ENCODE results near the gene CACHD1. TPM values are rescaled to one million over a fixed set of nuclear protein-coding genes. Genes with fewer than 3 reads are reported as not detected.

The CACHD1 gene
- total RNA-seq, 1 donor from 2014 or later = 41.0 TPM

- no peak overlapping the region for H3K27ac Mint-ChIP-seq (ENCODE audit: unreplicated experiment)
- DNase-seq (ENCODE audit: low read depth, low spot score) = no peak
- H3K4me3 Mint-ChIP-seq = no peak overlapping the region
- peaks cover 1% of the 10 kb centered on the region for H3K9me3 Mint-ChIP-seq
- H3K4me1 Mint-ChIP-seq = peaks cover 57% of the 10 kb centered on the region
- H3K27me3 Mint-ChIP-seq (ENCODE audit: low read depth) = no peaks in the 10 kb centered on the region
- peaks cover under 1% of the 10 kb centered on the region for H3K36me3 Mint-ChIP-seq (ENCODE audit: low read depth)
- TF ChIP-seq CTCF (conservative IDR thresholded peaks at IDR 0.05) = no peak
Observed at GRCh38 chr1:64478594-64479470, 8.9 kb downstream of the CACHD1 start.

- H3K4me3 Mint-ChIP-seq = no peak overlapping the region
Observed at GRCh38 chr1:64479874-64480273, 9.9 kb downstream of the CACHD1 start.

GRCh38 chr1:64480999-64481772 is 11.3 kb downstream of the CACHD1 start:
- TF ChIP-seq CTCF (conservative IDR thresholded peaks at IDR 0.05) = no peak
- Mint-ChIP-seq H3K36me3 (ENCODE audit: low read depth) (peaks cover 11% of the 10 kb centered on the region), H3K9me3 (peaks cover 13% of the 10 kb centered on the region), H3K4me3 (no peak overlapping the region), H3K27ac (ENCODE audit: unreplicated experiment) (no peak overlapping the region), H3K27me3 (ENCODE audit: low read depth) (no peaks in the 10 kb centered on the region), H3K4me1 (peaks cover 59% of the 10 kb centered on the region)
- DNase-seq (ENCODE audit: low read depth, low spot score) = no peak

More at GRCh38 chr1:64479874-64480273, 9.9 kb downstream of the CACHD1 start:
- Mint-ChIP-seq H3K4me1 (peaks cover 57% of the 10 kb centered on the region), H3K27me3 (ENCODE audit: low read depth) (no peaks in the 10 kb centered on the region), H3K36me3 (ENCODE audit: low read depth) (peaks cover 8% of the 10 kb centered on the region), H3K9me3 (peaks cover 9% of the 10 kb centered on the region), H3K27ac (ENCODE audit: unreplicated experiment) (no peak overlapping the region)
- DNase-seq (ENCODE audit: low read depth, low spot score) = no peak
- no peak for TF ChIP-seq CTCF (conservative IDR thresholded peaks at IDR 0.05)

- Mint-ChIP-seq H3K27me3 (ENCODE audit: low read depth) (no peaks in the 10 kb centered on the region), H3K9me3 (peaks cover 13% of the 10 kb centered on the region), H3K4me3 (no peak overlapping the region), H3K27ac (ENCODE audit: unreplicated experiment) (peak overlapping the region; percentile 83), H3K36me3 (ENCODE audit: low read depth) (peaks cover 11% of the 10 kb centered on the region), H3K4me1 (peaks cover 54% of the 10 kb centered on the region)
- no peak for DNase-seq (ENCODE audit: low read depth, low spot score)
- TF ChIP-seq CTCF (conservative IDR thresholded peaks at IDR 0.05) = no peak
Observed at GRCh38 chr1:64482128-64482527, 12.2 kb downstream of the CACHD1 start.

- Mint-ChIP-seq H3K27me3 (ENCODE audit: low read depth) (no peaks in the 10 kb centered on the region), H3K27ac (ENCODE audit: unreplicated experiment) (no peak overlapping the region), H3K4me3 (no peak overlapping the region), H3K36me3 (ENCODE audit: low read depth) (peaks cover 11% of the 10 kb centered on the region), H3K9me3 (peaks cover 13% of the 10 kb centered on the region), H3K4me1 (peaks cover 55% of the 10 kb centered on the region)
- TF ChIP-seq CTCF (conservative IDR thresholded peaks at IDR 0.05) = no peak
- no peak for DNase-seq (ENCODE audit: low read depth, low spot score)
Observed at GRCh38 chr1:64482720-64483119, 12.8 kb downstream of the CACHD1 start.

All from neural crest cell (in vitro differentiated cells).